GM23248 (cell line): ENCODE results near the gene RGL1.

Source experiments
- EZH2 ChIP-seq: fragments of 200-600 bp; sonication (generic); IDR thresholded peaks from 2 replicates; pipeline ENCODE4 v1.6.1; 2018; ENCODE audit warnings: antibody characterized with exemption, mild to moderate bottlenecking; ENCODE audit not compliant: insufficient read depth, poor library complexity, severe bottlenecking
- EZH2phosphoT487 ChIP-seq: fragments of 200-600 bp; sonication (generic); IDR thresholded peaks from 2 replicates; pipeline ENCODE4 v1.6.1; 2018; ENCODE audit warnings: antibody characterized with exemption, moderate library complexity, mild to moderate bottlenecking, low read depth; ENCODE audit not compliant: insufficient read depth

GRCh38 chr1:183831311-183831710 is 26.4 kb downstream of the RGL1 start:
- no peak for TF ChIP-seq EZH2
- no peak for TF ChIP-seq EZH2phosphoT487
